HEK293 (cell line): Measurements from ENCODE around the gene CHPT1.

ENCODE experiments used
- CTCF ChIP-seq: fragments of 450-650 bp; formaldehyde crosslinking; IDR thresholded peaks from 2 replicates; pipeline ENCODE4 v1.5.1; 2016; ENCODE audit warnings: missing biosample characterization, missing genetic modification characterization
- IKZF3 ChIP-seq: fragments of 450-650 bp; IDR thresholded peaks from 2 replicates; pipeline ENCODE4 v1.5.0; 2018; ENCODE audit warnings: missing biosample characterization, mild to moderate bottlenecking, missing genetic modification characterization, moderate library complexity
- KLF8 ChIP-seq: fragments of 450-650 bp; formaldehyde crosslinking; IDR thresholded peaks from 2 replicates; pipeline ENCODE4 v1.5.1; 2016; ENCODE audit warnings: missing biosample characterization, missing genetic modification characterization
- SALL2 ChIP-seq: fragments of 450-650 bp; formaldehyde crosslinking; IDR thresholded peaks from 2 replicates; pipeline ENCODE4 v1.5.0; 2017; ENCODE audit warnings: missing biosample characterization, mild to moderate bottlenecking, missing genetic modification characterization, borderline replicate concordance
- SP3 ChIP-seq: fragments of 450-650 bp; formaldehyde crosslinking; IDR thresholded peaks from 2 replicates; pipeline ENCODE4 v1.5.1; 2016; ENCODE audit warnings: missing biosample characterization, missing genetic modification characterization
- ZBTB1 ChIP-seq: fragments of 450-650 bp; formaldehyde crosslinking; IDR thresholded peaks from 2 replicates; pipeline ENCODE4 v1.5.1; 2016; ENCODE audit warnings: missing biosample characterization, missing genetic modification characterization
- ZBTB11 ChIP-seq: fragments of 450-650 bp; formaldehyde crosslinking; conservative IDR thresholded peaks from 2 replicates; pipeline ENCODE4 v1.5.1; 2016; ENCODE audit warnings: low read depth, missing biosample characterization, missing genetic modification characterization
- ZNF146 ChIP-seq: fragments of 450-650 bp; formaldehyde crosslinking; IDR thresholded peaks from 2 replicates; pipeline ENCODE4 v1.5.1; 2016; ENCODE audit warnings: missing biosample characterization, missing genetic modification characterization
- ZNF221 ChIP-seq: fragments of 450-650 bp; formaldehyde crosslinking; IDR thresholded peaks from 2 replicates; pipeline ENCODE4 v1.5.1; 2017; ENCODE audit warnings: missing biosample characterization, missing genetic modification characterization, borderline replicate concordance
- ZNF274 ChIP-seq, 2 experiments: fragments of 200-500 bp in 1 of 2; fragments of 450-650 bp in 1 of 2; sonication (Bioruptor generic) in 1 of 2; formaldehyde crosslinking in 1 of 2; IDR thresholded peaks; 2 replicates each; pipeline versions ENCODE4 v1.5.1 to v1.6.1; 2014 to 2016; ENCODE audit warnings: borderline replicate concordance in 1 of 2, inconsistent platforms in 1 of 2, low read length in 1 of 2, missing biosample characterization in 1 of 2, missing genetic modification characterization in 1 of 2
- ZNF423 ChIP-seq: fragments of 450-650 bp; formaldehyde crosslinking; IDR thresholded peaks from 2 replicates; pipeline ENCODE4 v1.5.1; 2016; ENCODE audit warnings: missing biosample characterization, missing genetic modification characterization
- ZNF701 ChIP-seq: fragments of 450-650 bp; formaldehyde crosslinking; IDR thresholded peaks from 2 replicates; pipeline ENCODE4 v1.5.1; 2016; ENCODE audit warnings: missing biosample characterization, missing genetic modification characterization

- TF ChIP-seq ZBTB1 (tag by site-specific recombination) (no peak), CTCF (no peak), ZNF423 (tag by site-specific recombination) (no peak), SP3 (no peak), ZNF274 (IDR thresholded peaks at IDR 0.05; ENCODE audit: low read length) (no peak), ZNF274 (tag by site-specific recombination; IDR thresholded peaks at IDR 0.05; ENCODE audit: borderline replicate concordance) (no peak), KLF8 (tag by site-specific recombination) (no peak), IKZF3 (no peak), SALL2 (tag by site-specific recombination) (no peak), ZNF146 (tag by site-specific recombination) (no peak), ZNF221 (no peak), ZNF701 (tag by site-specific recombination) (no peak), ZBTB11 (tag by site-specific recombination) (no peak)
Measured at GRCh38 chr12:101722392-101722791, 25.0 kb downstream of the CHPT1 start.
